ENCODE measurements around the gene EXD3.
"Not testable (repeated sequence)": the region's sequence is repeated elsewhere in the genome, so short reads cannot be mapped to it uniquely, and the experiment has no call there.

Gene EXD3

GRCh38 chr9:137458194-137459151, 35.5 kb upstream of the EXD3 start:
- no peak for DNase-seq

GRCh38 chr9:137457406-137458193, 34.6 kb upstream of the EXD3 start:
- DNase-seq, result no peak

- no peak for DNase-seq
These were observed 34.0 kb upstream of the EXD3 start for GRCh38 chr9:137456864-137457405.

- no peak for DNase-seq
These were observed 33.3 kb upstream of the EXD3 start for GRCh38 chr9:137456061-137456863.

- DNase-seq, result no peak
These were observed 32.5 kb upstream of the EXD3 start for GRCh38 chr9:137455359-137455991.

GRCh38 chr9:137454597-137455358, 31.8 kb upstream of the EXD3 start:
- DNase-seq, result no peak

GRCh38 chr9:137454145-137454596, 31.2 kb upstream of the EXD3 start:
- peak in 1 of 2 experiments; percentile 19 for DNase-seq

GRCh38 chr9:137453643-137454081, 30.7 kb upstream of the EXD3 start:
- DNase-seq, result peak; percentile 42 to 45

- no peak for DNase-seq
These were observed 30.0 kb upstream of the EXD3 start for GRCh38 chr9:137452761-137453642.

GRCh38 chr9:137452006-137452760, 29.2 kb upstream of the EXD3 start:
- DNase-seq, result peak; percentile 42 to 52

- DNase-seq, result not testable (repeated sequence)
These were observed 28.5 kb upstream of the EXD3 start for GRCh38 chr9:137451264-137452005.

- peak; percentile 33 to 45 for DNase-seq
These were observed 27.7 kb upstream of the EXD3 start for GRCh38 chr9:137450539-137451222.

GRCh38 chr9:137449931-137450538, 27.1 kb upstream of the EXD3 start:
- DNase-seq, result no peak

- DNase-seq, result no peak
These were observed 26.3 kb upstream of the EXD3 start for GRCh38 chr9:137449081-137449844.

GRCh38 chr9:137448602-137448962, 25.6 kb upstream of the EXD3 start:
- no peak for DNase-seq

GRCh38 chr9:137447722-137448601, 25.0 kb upstream of the EXD3 start:
- DNase-seq, result no peak

Measured in Kasumi-1 (cell line).